CD4-positive, alpha-beta T cell (primary cell): ENCODE results near the gene ADAM19. TPM values are rescaled to one million over a fixed set of nuclear protein-coding genes. Genes with fewer than 3 reads are reported as not detected.

Experiments used
- ATAC-seq: fragments of 200-7000 bp; cut with Tn5 transposase; one replicate; pipeline ENCODE4 v1.10.0; 2022; ENCODE audit warnings: mild to moderate bottlenecking; ENCODE audit not compliant: poor library complexity
- CTCF ChIA-PET: fragments of 350-600 bp; sonication (Branson Sonifier 250); formaldehyde crosslinking; loops from one replicate; lab custom pipeline; 2021; ENCODE audit warnings: antibody characterized with exemption, inconsistent platforms; lab: Charles Lee
- POLR2A ChIA-PET: fragments of 350-600 bp; sonication (Branson Sonifier 250); formaldehyde crosslinking; loops from one replicate; lab custom pipeline; 2021; ENCODE audit warnings: antibody characterized with exemption, inconsistent platforms; lab: Charles Lee
- DNase-seq, 14 experiments: peaks; one replicate each; pipeline ENCODE4 v3.0.0-alpha.2; 2013 to 2020; ENCODE audit warnings: mixed read lengths in 2 of 14
- H3K27ac ChIP-seq, 2 donors: one replicate each; pipeline versions ENCODE4 v1.5.1 to v1.7.0; 2013; ENCODE audit warnings: low read length in 2 of 2, low read depth in 1 of 2, mild to moderate bottlenecking in 1 of 2
- H3K27me3 ChIP-seq, 2 experiments: 1 replicate in 1 of 2; 2 replicates in 1 of 2; pipeline versions ENCODE4 v1.6.1 to v1.7.0; 2013; ENCODE audit warnings: low read length in 2 of 2, control low read depth in 1 of 2, mild to moderate bottlenecking in 1 of 2, moderate library complexity in 1 of 2; ENCODE audit not compliant: insufficient read depth in 2 of 2, control insufficient read depth in 1 of 2
- H3K36me3 ChIP-seq: one replicate; pipeline ENCODE4 v1.6.1; 2013; ENCODE audit warnings: low read length, control low read depth; ENCODE audit not compliant: insufficient read depth
- H3K4me1 ChIP-seq: one replicate; pipeline ENCODE4 v1.6.1; 2013; ENCODE audit warnings: low read length, control low read depth; ENCODE audit not compliant: insufficient read depth
- H3K4me3 ChIP-seq: one replicate; pipeline ENCODE4 v1.5.1; 2013; ENCODE audit warnings: mild to moderate bottlenecking, low read length, moderate library complexity
- H3K9me3 ChIP-seq, 2 experiments: 1 replicate in 1 of 2; 2 replicates in 1 of 2; pipeline versions ENCODE4 v1.6.1 to v1.7.0; 2013; ENCODE audit warnings: low read length in 2 of 2, mild to moderate bottlenecking in 2 of 2, control low read depth in 1 of 2, moderate library complexity in 1 of 2; ENCODE audit not compliant: control insufficient read depth in 1 of 2, insufficient read depth in 1 of 2
- H3K27ac Mint-ChIP-seq: one replicate; pipeline ENCODE4 v1.8.0; 2020; ENCODE audit warnings: mixed read lengths
- H3K27me3 Mint-ChIP-seq: one replicate; pipeline ENCODE4 v1.8.0; 2021; ENCODE audit warnings: mixed read lengths
- H3K36me3 Mint-ChIP-seq: one replicate; pipeline ENCODE4 v1.8.0; 2021; ENCODE audit warnings: low read depth, mixed read lengths
- H3K4me1 Mint-ChIP-seq: one replicate; pipeline ENCODE4 v1.8.0; 2021; ENCODE audit warnings: low read depth, mixed read lengths
- H3K4me3 Mint-ChIP-seq: one replicate; pipeline ENCODE4 v1.8.0; 2020; ENCODE audit warnings: mild to moderate bottlenecking, mixed read lengths
- H3K9me3 Mint-ChIP-seq: one replicate; pipeline ENCODE4 v1.8.0; 2020; ENCODE audit warnings: mixed read lengths
- CTCF ChIP-seq: fragments of 200-600 bp; IDR thresholded peaks from one replicate; pipeline ENCODE4 v1.8.0; 2022; ENCODE audit warnings: antibody characterized with exemption, mild to moderate bottlenecking
- intact Hi-C, 2 experiments: fragments of 100-400 bp; cut with DNase I in 1 of 2; cut with micrococcal nuclease in 1 of 2; formaldehyde crosslinking; loops; one replicate each; pipeline versions ENCODE4 v1.15.1 to v1.9.0; 2023 to 2025; cut with DNase I, micrococcal nuclease
- total RNA-seq, 174 experiments: library from RNA in 2 of 174; stranded (reverse) in 2 of 174; gene quantifications; one replicate each; pipeline ENCODE4 v1.2.3 and lab custom pipeline; 2021 to 2026

The ADAM19 gene
- total RNA-seq, 2 experiments from 2014 or later: 26.7 to 29.1 TPM

- Mint-ChIP-seq H3K27me3 (no peaks in the 10 kb centered on the region), H3K36me3 (no peaks in the 10 kb centered on the region), H3K9me3 (no peaks in the 10 kb centered on the region), H3K4me3 (no peak overlapping the region), H3K4me1 (peaks cover 62% of the 10 kb centered on the region), H3K27ac (no peak overlapping the region)
- DNase-seq: no peak
- intact Hi-C loops: no loop called here
- Histone ChIP-seq H3K4me1 (peaks cover 70% of the 10 kb centered on the region), H3K9me3 (no peaks in the 10 kb centered on the region), H3K27ac (no peak overlapping the region), H3K36me3 (no peaks in the 10 kb centered on the region), H3K27me3 (no peaks in the 10 kb centered on the region), H3K4me3 (no peak overlapping the region)
- ATAC-seq: no peak
- ChIA-PET POLR2A (interaction anchor here (0.6 kb wide), 1 partner anchor 137 kb away, joined by 3 read pairs; no protein-coding TSS in a partner anchor), CTCF (interaction anchor here (0.6 kb wide), 1 partner anchor 252 kb away, joined by 3 read pairs; no protein-coding TSS in a partner anchor)
- TF ChIP-seq CTCF: no peak
These were observed 33.5 kb upstream of the ADAM19 start for GRCh38 chr5:157608972-157609565.

- Histone ChIP-seq H3K27me3 (no peaks in the 10 kb centered on the region), H3K9me3 (no peaks in the 10 kb centered on the region), H3K27ac (peak overlapping the region in 1 of 2 donors; percentile 18), H3K36me3 (no peaks in the 10 kb centered on the region), H3K4me3 (no peak overlapping the region), H3K4me1 (peaks cover 70% of the 10 kb centered on the region)
- ChIA-PET POLR2A (interaction anchor here (0.9 to 1.1 kb wide), 5 partner anchors 11 to 66 kb away, joined by 3 to 6 read pairs (median 3); no protein-coding TSS in a partner anchor), CTCF (interaction anchor here (0.8 to 1.2 kb wide), 2 partner anchors 13 to 136 kb away, joined by 3 to 5 read pairs; partner anchors contain the start of gene LSM11)
- no peaks in the 10 kb centered on the region for H3K27me3 Mint-ChIP-seq
- H3K27ac Mint-ChIP-seq: peak overlapping the region; percentile 47
- TF ChIP-seq CTCF: no peak
- no peaks in the 10 kb centered on the region for H3K36me3 Mint-ChIP-seq
- H3K4me1 Mint-ChIP-seq: peaks cover 62% of the 10 kb centered on the region
- intact Hi-C loops: loop anchor here in 1 of 2 experiments (2.0 kb wide), 1 partner anchor 63 kb away; no protein-coding TSS in a partner anchor
- H3K9me3 Mint-ChIP-seq: no peaks in the 10 kb centered on the region
- ATAC-seq (peak; percentile 55), DNase-seq (peak in 13 of 14 experiments; percentile 28 to 83 (median 56))
- peak overlapping the region; percentile 5 for H3K4me3 Mint-ChIP-seq
These were observed 32.0 kb upstream of the ADAM19 start for GRCh38 chr5:157607371-157608161.

- Histone ChIP-seq H3K27ac (no peak overlapping the region), H3K27me3 (no peaks in the 10 kb centered on the region), H3K4me1 (peaks cover 67% of the 10 kb centered on the region), H3K4me3 (no peak overlapping the region), H3K9me3 (no peaks in the 10 kb centered on the region), H3K36me3 (no peaks in the 10 kb centered on the region)
- ChIA-PET POLR2A (no interaction called here), CTCF (no interaction called here)
- Mint-ChIP-seq H3K27me3 (no peaks in the 10 kb centered on the region), H3K9me3 (no peaks in the 10 kb centered on the region), H3K36me3 (no peaks in the 10 kb centered on the region), H3K27ac (no peak overlapping the region), H3K4me3 (no peak overlapping the region), H3K4me1 (peaks cover 55% of the 10 kb centered on the region)
- TF ChIP-seq CTCF: no peak
- intact Hi-C loops: loop anchor here in 1 of 2 experiments (2.0 kb wide), 1 partner anchor 61 kb away; no protein-coding TSS in a partner anchor
- DNase-seq (no peak), ATAC-seq (no peak)
These were observed 30.5 kb upstream of the ADAM19 start for GRCh38 chr5:157606046-157606445.
